Activated CD4-positive, CD25-positive, alpha-beta regulatory T cell treated with anti-CD3 and anti-CD28 coated beads, Interleukin-2, amount 50 U/mL, for 72 hours (primary cell): ENCODE data around the gene TMEM109.
A peak's percentile ranks its signal among the peaks of the same experiment; 100 is the strongest.

ENCODE experiments used
- DNase-seq: peaks from one replicate; pipeline ENCODE4 v3.0.0; 2021

TMEM109 gene

DNA sequence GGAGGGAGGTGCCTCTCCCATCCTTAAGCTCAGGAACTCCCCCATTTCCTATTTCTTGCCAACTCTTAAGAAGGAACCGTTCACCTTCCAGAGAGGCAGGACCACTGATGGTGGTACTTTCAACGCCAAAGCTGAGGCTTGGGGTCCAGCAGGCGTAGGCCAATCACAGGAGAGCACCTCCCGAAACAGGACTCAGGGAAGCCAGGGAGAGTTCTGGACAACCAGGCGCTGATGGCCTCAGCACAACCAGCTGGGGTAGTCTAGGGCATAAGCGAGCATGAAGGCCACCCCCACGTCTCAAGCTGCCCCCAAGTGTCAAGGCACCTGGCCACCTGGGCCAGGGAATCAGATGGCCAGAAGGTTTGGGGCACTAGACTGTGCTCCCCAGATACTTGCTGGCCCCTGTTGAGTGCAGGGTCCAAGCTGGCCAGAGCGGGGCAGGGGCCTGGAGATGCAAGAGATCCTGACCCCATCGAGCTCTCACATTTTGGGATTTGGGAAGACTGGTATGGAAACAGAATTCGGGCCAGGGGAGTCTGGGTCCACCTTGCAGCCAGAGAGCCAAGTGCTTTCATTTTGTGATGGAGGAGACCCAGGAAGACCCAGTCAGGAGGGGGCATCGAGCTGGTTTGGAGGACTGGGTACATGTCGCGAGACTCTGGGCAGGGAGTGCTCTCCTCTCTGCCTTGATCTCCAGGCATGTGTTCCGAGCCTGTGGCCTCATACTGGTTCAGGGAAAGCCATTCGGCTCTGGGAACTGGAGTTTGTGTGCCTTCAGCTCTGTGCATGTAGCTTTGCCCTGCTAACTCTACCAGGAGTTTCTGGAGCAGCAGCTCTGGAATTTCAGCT lies 58.4 kb downstream of the TMEM109 start:
- peak; percentile 42 for DNase-seq
